ENCODE measurements around the gene PTPRT.

DNA sequence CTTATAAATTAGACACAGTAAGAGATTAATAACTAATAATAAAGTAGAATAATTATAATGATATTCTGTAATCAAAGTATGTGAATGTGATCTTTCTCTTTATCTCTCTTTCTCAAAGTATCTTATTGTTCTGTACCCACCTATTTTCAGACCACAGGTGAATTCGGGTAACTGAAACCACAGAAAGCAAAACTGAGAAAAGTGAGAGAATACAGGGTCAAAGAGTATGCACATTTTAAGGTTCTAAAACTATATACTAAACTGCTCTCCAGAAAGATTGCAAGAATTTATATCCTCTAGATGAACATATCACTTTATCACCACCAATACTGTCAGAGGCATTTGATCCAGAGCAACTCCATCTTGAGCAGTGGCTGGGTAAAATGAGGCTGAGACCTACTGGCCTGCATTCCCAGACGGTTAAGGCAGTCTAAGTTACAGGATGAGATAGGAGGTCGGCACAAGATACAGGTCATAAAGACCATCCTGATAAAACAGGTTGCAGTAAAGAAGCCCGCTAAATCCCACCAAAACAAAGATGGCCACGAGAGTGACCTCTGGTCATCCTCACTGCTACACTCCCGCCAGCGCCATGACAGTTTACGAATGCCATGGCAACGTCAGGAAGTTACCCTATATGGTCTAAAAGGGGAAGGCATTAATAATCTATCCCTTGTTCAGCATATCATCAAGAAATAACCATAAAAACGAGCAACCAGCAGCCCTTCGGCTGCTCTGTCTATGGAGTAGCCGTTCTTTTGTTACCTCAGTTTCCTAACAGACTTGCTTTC, 211.3 kb downstream of the PTPRT start:
- TF ChIP-seq, protein P1, sequence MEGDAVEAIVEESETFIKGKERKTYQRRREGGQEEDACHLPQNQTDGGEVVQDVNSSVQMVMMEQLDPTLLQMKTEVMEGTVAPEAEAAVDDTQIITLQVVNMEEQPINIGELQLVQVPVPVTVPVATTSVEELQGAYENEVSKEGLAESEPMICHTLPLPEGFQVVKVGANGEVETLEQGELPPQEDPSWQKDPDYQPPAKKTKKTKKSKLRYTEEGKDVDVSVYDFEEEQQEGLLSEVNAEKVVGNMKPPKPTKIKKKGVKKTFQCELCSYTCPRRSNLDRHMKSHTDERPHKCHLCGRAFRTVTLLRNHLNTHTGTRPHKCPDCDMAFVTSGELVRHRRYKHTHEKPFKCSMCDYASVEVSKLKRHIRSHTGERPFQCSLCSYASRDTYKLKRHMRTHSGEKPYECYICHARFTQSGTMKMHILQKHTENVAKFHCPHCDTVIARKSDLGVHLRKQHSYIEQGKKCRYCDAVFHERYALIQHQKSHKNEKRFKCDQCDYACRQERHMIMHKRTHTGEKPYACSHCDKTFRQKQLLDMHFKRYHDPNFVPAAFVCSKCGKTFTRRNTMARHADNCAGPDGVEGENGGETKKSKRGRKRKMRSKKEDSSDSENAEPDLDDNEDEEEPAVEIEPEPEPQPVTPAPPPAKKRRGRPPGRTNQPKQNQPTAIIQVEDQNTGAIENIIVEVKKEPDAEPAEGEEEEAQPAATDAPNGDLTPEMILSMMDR (conservative IDR thresholded peaks at IDR 0.05 in 1 of 2, IDR thresholded peaks at IDR 0.05 in 1 of 2; ENCODE audit: low read depth in 1 of 2, low read length in 2 of 2): no peak
- TF ChIP-seq EZH2 (IDR thresholded peaks at IDR 0.05; ENCODE audit: low read length, missing control alignments): no peak
